GM21528 (cell line): ENCODE measurements around the gene CAV1.
"Not testable (repeated sequence)": the region's sequence is repeated elsewhere in the genome, so short reads cannot be mapped to it uniquely, and the experiment has no call there.

Experiments used
- ATAC-seq: cut with Tn5 transposase; IDR thresholded peaks from one replicate; pipeline ENCODE4 v1.9.1; 2021; ENCODE audit warnings: mild to moderate bottlenecking, moderate library complexity; ENCODE audit not compliant: unreplicated experiment, low FRiP score

Gene CAV1, protein sequence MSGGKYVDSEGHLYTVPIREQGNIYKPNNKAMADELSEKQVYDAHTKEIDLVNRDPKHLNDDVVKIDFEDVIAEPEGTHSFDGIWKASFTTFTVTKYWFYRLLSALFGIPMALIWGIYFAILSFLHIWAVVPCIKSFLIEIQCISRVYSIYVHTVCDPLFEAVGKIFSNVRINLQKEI

DNA sequence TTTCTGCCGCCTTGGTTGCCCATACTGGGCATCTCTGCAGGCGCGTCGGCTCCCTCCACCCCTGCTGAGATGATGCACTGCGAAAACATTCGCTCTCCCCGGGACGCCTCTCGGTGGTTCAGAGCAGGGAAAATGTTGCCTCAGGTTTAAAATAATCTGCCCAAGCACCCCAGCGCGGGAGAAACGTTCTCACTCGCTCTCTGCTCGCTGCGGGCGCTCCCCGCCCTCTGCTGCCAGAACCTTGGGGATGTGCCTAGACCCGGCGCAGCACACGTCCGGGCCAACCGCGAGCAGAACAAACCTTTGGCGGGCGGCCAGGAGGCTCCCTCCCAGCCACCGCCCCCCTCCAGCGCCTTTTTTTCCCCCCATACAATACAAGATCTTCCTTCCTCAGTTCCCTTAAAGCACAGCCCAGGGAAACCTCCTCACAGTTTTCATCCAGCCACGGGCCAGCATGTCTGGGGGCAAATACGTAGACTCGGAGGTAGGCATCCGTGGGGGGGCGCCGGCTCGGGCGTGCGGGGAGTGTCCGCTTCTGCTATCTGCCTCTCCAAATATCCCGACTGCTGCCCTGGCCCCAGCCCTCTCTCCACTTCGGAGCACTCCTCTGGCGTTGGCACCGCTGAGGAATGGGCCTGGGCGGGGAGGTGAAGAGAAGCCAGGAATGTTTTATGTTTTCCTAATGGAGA is at the start of gene CAV1:
TSS of gene CAV1 (plus strand) at position 428 of the 689 bp plus-strand sequence. CDS start at position 455, 27 bp downstream.
- ATAC-seq, result peak; percentile 30

DNA sequence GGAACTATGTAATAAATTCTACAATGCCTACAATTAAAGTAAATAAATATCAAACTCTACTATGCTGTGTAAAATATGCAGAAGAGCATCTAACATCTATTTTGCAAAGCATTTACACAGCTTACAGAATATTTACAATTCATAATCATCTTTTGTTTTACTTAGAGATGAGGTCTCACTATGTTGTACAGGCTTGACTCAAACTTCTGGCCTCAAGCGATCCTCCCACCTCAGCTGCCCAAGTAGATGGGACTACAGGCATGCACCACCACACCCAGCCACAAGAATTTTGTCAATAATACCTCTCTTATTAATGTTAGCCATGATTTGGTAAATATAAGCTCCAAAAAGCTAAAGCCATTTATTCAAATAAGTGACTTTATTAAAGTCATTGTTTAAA is 47.2 kb upstream of the CAV1 start:
- ATAC-seq, result no peak

DNA sequence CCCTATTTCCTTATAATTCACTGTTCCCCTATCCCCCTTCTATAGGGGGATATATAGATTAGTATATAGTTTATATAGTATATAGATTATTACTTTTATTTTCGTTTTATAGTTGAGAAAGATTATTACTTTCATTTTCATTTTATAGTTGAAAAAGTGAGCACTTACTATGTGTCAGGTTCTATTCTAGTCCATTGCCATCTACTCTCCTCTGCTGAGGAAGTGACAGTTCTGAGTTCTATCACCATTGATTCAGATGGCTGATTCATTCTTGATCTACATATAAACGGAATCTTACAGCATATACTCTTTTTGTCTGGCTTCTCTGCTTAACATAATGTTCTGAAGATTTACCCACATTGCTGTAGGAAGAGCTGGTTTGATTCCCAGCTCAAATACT is 46.0 kb upstream of the CAV1 start:
- ATAC-seq, result no peak

DNA sequence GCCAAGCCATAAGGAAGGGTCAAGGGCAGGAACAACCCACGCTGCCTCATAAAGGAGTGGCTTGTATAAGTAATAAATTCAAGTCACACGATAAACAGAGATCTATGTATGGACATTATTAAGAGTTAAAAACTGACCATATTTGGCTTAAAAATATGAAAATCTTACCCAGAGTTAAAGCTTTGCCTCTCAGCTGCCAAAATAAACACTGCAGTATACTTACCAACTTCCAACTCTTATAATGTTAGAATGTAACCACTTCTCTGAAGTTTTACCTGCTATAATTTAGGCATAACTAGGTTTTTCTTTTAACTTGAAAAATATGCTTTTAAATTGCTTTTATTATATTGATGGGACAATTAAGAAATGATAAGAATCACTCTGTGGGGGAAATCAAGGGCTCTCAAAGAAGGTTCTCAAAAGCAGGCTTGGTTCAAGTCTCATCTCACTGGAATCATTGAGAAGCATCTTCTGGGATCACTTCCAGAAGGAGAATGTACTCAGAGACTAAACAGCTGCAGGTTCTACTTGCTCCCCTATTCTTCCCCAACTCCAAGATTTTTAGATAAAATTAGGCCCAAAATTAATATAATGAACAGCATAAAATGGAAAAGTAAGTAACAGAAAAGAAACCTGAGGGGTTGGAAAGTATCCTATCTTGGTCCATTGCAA is 41.4 kb upstream of the CAV1 start:
- ATAC-seq, result no peak

DNA sequence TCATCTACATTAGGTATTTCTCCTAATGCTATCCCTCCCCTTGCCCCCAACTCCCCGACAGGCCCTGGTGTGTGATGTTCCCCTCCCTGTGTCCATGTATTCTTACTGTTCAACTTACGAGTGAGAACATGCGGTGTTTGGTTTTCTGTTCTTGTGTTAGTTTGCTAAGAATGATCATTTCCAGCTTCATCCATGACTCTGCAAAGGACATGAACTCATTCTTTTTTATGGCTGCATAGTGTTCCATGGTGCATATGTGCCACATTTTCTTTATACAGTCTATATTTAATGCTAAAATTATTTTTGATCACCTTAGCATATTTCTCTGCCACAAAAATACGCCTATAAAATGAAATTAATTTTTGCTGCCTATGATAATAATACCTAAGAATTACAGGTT is 40.4 kb upstream of the CAV1 start:
- not testable (repeated sequence) for ATAC-seq

DNA sequence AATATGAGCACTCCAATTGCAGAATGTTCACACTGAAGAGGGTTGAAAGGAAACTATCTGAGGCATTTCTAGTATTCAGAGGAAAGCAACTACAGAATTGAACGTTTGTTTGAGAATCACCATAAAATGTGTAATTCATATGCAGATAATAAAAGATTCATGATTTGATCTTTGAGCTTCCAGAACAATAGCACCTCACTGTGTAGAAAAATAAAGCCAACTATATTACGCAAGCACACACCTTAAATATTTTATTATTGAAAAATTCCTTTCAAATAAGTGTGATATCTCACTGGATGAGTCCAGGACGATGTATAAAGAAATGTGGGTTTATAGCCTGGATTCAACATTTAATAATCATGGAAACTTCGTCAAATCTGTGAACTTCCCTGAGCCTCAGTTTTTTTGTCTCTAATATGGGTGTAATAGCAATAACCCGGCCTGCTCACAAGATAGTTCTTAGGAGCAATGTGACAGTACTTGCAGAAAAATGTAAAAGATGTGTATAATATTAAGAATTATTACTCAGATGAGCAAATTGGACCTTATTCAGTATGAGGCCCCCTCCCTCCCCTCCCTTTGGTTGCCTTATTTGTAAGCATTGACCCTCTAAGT is 36.8 kb upstream of the CAV1 start:
- no peak for ATAC-seq

- no peak for ATAC-seq
Measured at GRCh38 chr7:116490351-116490750, 34.5 kb upstream of the CAV1 start.

- ATAC-seq, result no peak
Measured at GRCh38 chr7:116491887-116492653, 32.8 kb upstream of the CAV1 start.

DNA sequence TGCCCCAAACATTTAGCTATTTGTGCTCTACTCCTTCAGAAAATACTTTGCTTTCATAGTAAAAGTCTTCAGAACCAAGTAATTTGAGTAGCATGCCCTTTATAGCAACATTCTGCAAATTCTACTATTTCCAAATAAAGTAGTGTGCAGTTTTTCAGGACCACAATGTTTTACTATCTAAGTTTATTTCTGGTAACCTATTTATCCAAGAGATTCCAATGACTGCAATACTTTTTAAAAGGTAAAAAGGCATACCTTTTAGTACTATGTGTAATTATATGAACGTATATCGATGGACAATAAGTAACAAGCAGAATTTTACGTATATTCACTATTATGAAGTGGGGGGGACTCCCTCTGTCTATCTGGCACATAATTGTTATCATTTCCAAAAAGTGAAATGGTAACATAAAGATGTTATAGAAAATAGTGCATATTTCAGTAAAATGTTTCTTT is 32.2 kb upstream of the CAV1 start:
- no peak for ATAC-seq

- ATAC-seq, result no peak
Measured at GRCh38 chr7:116493449-116493848, 31.4 kb upstream of the CAV1 start.

DNA sequence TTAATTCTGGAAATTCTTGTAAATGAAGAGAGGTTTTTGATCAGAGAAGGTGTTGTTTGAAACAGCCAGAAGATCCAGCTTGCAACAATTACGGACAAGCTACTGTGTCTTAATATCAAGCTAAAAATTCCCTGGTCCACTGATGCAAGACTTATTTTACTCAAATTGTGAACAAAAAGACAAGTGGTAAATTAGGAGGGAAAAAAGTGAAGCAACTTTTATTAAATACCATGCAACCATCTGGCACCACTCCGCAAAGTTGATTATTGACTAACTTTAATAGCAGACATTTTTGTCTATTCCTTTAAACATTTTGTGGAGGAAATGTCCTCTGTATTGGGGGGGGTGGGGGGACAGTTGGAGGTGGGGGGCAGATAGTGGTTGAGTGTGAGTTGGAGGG is 30.4 kb upstream of the CAV1 start:
- no peak for ATAC-seq

- no peak for ATAC-seq
Measured at GRCh38 chr7:116495736-116496135, 29.1 kb upstream of the CAV1 start.

DNA sequence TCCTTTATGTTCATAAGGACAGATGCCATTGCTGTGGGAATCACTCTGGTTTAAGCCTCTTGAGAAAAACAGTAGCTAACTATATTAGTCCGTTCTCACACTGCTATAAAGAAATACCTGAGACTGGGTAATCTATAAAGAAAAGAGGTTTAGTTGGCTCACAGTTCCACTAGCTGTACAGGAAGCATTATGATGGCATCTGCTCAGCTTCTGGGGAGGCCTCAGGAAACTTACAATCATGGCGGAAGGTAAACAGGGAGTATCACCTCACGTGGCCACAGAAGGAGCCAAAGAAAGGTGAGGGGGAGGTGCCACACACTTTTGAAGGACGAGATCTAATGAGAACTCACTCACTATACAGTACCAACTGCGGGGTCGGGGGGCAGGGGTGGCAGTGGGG is 28.2 kb upstream of the CAV1 start:
- no peak for ATAC-seq

DNA sequence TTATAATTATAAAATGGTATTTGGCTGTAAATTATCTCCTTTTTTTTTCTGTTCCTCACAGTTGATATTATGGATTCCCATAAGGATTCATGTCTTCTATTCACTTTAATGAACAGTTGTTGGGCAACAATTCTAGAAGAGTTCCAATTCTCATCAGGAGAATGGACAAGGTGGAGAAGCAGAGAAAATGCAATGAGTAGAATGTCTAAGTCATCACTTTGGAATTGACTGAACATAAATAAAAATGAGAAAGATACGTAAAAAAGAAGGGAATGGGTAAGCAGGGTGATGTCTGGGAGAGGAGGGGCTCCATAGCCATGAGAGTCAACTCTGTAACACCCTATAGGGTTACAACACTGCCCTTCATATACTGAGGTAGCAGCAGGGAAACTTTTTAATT is 27.1 kb upstream of the CAV1 start:
- ATAC-seq, result no peak

GRCh38 chr7:116499168-116500077 is 25.4 kb upstream of the CAV1 start, which contains the start of gene CAV2:
TSS of gene CAV2 (plus strand) at chr7:116499738. CDS start at chr7:116499782, 44 bp downstream.
- ATAC-seq, result peak; percentile 52

GRCh38 chr7:116500078-116500853 is 24.6 kb upstream of the CAV1 start:
- ATAC-seq, result peak; percentile 61

GRCh38 chr7:116501425-116502167 is 23.2 kb upstream of the CAV1 start:
- ATAC-seq, result no peak
